Activated CD8-positive, alpha-beta memory T cell treated with anti-CD3 and anti-CD28 coated beads, Interleukin-2, amount 50 U/mL, for 48 hours (primary cell): ENCODE measurements around the gene PSTK.

Experiments
- DNase-seq: peaks from one replicate; pipeline ENCODE4 v3.0.0-alpha.2; 2020

PSTK gene

GRCh38 chr10:122992031-122992585, 11.9 kb downstream of the PSTK start:
- no peak for DNase-seq

DNA sequence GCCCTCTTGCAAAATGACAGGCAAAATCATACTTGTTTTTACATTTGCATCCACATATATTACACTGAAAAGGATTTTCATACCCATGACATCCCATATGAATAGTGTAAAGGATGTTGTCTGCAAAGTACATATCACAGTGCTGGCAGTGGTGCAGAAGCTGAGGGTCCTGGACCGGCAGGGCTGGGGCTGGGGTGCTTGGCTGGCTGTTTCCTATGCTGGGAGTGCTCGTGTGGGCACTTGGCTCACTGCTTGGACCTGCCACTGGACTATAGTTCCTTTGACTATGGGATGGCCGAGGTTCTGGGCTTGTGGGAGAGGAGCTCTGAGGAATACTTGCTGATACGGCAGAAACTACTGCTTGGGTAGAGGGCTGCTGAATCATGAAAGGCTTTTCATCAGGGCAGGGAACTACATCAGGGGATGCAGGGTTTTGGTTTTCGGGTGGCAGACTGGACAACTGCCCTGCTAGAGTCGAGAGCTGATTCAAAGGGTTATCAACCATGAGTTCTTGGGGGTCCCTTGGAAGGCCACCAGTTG, 13.7 kb downstream of the PSTK start:
- no peak for DNase-seq

DNA sequence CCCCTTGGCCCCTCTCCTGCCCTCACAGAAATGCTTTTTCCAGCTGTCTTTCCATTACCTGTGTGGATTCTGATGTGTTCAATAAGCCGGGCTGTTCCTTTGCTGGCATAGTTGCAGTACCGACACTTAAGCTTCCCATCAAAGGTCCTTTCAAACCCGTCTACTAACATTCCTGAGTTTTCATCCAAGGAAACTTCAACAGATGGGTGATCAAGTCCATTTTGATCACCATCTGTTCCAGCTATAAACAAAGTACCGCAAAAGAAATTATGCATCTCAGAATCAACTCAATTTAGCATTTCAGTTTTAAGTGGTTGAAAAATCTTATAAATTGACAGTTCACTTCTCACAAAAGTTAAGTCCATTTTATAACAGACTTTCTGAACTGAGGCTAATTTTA, 15.7 kb downstream of the PSTK start:
- no peak for DNase-seq

DNA sequence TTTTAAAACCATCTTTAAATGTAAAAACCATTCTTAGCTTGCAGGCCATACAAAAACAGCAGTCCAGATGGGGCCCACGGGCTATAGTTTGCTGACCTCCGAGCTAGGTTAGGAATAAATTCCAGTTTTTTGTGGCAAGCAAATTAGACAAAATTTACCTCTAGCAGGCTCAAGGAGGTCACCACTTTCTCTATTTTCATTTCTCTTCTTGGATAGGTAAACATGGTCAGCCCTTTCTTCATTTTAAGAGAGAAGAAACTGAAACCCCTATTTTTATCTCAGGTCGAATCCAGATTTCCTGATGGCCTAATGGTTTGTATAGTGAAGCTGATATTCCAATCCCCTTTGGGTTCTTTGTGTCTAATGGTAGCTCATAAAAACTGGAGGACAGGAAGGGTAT, 17.7 kb downstream of the PSTK start:
- no peak for DNase-seq

DNA sequence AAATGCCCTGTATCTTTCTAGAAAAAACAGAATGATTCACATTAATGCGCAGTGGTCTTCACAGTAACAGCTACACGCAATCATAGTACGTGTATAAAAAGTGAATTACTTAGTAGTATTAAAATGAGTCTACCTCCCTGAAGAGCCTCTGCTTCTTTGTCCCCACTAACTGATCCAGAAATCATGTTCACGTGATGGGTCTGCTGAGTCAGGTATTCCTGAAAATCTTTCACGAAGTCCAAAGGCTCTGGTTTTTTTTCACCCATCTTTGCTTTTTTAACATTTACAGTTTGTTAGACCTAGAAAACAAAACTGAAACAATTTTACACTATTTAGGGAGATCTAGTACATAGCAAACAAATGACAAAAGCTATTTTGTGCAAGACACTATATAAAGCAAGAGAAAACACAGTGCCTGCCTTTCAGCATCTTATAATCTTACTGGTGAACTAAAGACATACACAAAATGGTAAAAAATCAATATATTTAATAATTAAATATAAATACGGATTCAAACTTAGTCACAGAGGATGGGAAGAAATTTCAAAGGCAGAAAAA, 18.2 kb downstream of the PSTK start:
- DNase-seq = no peak

DNA sequence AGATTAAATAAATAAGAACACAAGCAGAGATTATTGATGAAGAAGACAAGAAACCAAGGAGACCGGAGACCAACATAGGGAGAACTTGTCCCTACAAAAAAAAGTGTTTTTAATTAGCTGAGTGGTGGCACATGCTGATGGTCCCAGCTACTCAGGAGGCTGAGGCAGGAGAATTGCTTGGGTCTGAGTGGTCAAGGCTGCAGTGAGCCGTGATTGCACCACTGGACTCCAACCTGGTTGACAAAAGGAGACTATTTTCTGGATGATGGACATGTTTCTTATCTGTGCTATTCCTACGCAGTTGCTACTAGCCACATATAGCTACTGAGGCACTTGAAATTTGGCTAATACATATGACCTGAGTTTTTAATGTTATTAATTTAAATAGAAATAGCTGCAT, 18.7 kb downstream of the PSTK start:
- no peak for DNase-seq

- DNase-seq = no peak
Measured at GRCh38 chr10:122999347-122999746, 19.1 kb downstream of the PSTK start.

DNA sequence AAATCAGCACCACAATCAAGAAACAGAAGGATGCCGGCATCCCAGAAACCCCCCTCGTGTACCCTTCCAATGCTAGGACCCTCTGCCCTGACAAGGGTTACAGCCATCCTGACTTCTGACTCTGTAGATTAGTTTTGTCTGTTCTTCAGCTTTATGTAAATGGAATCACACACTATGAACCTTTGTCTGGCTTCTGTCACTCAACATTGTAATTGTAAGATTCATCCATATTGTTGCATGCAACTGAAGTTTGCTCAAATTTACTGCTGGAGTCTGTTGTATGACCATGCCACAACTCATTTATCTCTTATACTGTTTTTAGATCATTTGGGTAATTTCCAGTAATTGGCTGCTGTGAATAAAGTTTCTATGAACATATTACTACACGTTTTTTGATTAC, 20.0 kb downstream of the PSTK start:
- no peak for DNase-seq

DNA sequence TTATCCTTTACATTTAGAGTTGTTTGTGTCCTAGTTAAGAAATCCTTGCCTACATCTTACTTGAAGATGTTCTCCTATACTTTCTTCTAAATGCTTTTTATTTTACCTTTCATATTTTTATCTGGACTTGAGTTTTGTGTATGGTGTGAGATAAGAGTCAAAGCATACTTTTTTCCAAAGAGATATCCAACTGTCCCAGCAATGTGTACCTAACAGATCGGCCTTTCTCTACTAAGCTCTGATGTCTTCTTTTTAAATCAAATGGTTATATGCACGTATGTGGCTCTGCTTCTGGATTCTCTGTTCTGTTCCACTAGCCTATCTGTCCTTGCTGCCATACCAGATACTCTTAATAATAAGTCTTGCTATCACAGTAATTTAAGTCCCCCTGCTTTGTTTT, 21.2 kb downstream of the PSTK start:
- DNase-seq = no peak

DNA sequence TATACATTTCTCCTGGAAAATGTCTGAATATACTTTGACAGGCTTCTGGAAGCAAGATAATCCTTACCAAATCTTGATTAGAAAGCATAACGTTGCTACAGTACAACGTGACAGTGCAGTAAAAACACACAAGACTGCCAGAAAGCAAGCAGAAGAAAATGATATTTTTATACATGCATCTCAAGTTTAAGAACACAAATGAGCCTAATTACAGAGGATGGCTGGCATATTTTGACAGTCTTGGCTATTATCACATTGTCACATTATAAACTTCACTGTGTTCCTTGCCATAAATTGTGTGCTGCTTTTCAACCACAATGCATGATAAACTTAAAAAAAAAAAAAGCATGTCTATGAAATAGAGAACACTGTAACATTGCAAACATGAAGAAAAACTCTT, 24.1 kb downstream of the PSTK start:
- no peak for DNase-seq

- DNase-seq = peak; percentile 59
Measured at GRCh38 chr10:123007558-123008354, 27.6 kb downstream of the PSTK start.

- DNase-seq = peak; percentile 92
Measured at GRCh38 chr10:123008355-123009104, 28.3 kb downstream of the PSTK start, which contains the start of the genes ACADSB and IKZF5. Gene ACADSB (plus strand): TSS chr10:123009006. CDS start chr10:123009030, 24 bp downstream. Gene IKZF5 (minus strand): TSS chr10:123008795. CDS start chr10:122998625, 10,170 bp downstream.

GRCh38 chr10:123009105-123009820, 29.1 kb downstream of the PSTK start:
- DNase-seq = peak; percentile 58

DNA sequence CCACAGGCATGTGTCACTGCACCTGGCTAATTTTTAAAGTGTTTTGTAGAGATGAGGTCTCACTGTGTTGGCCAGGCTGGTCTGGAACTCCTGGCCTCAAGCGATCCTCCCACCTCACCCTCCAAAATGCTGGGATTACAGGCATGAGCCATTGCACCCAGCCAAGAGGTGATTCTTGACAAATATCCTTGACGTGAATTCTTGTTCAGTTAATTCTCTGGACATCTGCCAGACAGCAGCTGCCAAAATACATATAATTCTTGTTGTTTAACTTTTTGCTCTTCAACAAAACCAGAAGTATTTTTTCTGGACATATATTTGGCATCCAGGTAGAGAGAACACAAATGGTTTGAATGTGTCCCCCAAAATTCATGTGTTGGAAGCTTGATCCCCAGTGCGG, 31.8 kb downstream of the PSTK start:
- DNase-seq = no peak

DNA sequence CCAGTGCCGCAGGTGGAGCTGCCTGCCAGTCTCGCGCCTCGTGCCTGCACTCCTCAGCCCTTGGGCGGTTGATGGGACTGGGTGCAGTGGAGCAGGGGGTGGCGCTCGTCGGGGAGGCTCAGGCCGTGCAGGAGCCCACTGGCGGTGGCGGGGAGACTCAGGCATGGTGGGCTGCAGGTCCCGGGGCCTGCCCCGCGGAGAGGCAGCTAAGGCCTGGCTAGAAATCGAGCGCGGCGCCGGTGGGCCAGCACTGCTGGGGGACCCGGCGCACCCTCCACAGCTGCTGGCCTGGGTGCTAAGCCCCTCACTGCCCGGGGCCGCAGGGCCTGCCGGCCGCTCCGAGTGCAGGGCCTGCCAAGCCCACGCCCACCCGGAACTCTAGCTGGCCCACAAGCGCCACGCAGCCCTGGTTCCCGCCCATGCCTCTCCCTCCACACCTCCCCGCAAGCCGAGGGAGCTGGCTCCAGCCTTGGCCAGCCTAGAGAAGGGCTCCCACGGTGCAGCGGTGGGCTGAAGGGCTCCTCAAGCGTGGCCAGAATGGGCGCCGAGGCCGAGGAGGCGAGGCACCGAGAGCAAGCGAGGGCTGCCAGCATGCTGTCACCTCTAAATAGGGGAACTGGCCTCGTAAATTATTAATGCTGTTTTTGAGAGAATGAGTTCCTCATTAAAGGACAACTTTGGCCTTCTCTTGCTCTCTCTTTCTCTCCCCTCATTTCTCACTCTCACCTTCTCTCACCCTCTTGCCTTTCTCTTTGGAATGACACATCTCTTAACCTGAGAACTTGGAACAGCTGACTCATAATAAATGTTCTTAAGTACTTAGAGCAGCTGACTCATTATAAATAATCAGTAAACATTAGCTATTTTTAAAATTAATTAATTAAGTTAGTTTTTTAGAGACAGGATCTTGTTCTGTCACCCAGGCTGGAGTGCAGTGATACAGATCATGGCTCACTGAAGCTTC, 33.5 kb downstream of the PSTK start:
- DNase-seq = no peak

- no peak for DNase-seq
Measured at GRCh38 chr10:123014772-123015171, 34.6 kb downstream of the PSTK start.

- no peak for DNase-seq
Measured at GRCh38 chr10:123016228-123016627, 36.0 kb downstream of the PSTK start.

GRCh38 chr10:123017421-123018165, 37.4 kb downstream of the PSTK start:
- no peak for DNase-seq

DNA sequence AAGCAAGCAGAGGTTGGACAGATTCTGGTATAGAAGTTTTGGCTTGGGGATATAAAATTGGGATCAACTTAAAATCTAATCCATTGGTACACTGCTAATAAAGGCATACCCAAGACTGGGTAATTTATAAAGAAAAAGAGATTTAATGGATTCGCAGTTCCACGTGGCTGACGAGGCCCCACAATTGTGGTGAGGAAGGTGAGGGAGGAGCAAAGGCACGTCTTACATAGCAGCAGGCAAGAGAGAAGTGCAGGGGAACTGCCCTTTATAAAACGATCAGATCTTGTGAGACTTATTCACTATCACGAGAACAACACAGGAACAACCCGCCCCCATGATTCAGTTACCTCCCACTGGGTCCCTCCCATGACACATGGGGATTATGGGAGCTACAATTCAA, 38.3 kb downstream of the PSTK start:
- DNase-seq = no peak

- no peak for DNase-seq
Measured at GRCh38 chr10:123019264-123019663, 39.1 kb downstream of the PSTK start.
